ENCODE measurements around the gene ZNF655. TPM values are rescaled to one million over a fixed set of nuclear protein-coding genes. Genes with fewer than 3 reads are reported as not detected.

ZNF655 gene
- total RNA-seq, 2 donors from 2014 or later, result 69.9 to 71.7 TPM

DNA sequence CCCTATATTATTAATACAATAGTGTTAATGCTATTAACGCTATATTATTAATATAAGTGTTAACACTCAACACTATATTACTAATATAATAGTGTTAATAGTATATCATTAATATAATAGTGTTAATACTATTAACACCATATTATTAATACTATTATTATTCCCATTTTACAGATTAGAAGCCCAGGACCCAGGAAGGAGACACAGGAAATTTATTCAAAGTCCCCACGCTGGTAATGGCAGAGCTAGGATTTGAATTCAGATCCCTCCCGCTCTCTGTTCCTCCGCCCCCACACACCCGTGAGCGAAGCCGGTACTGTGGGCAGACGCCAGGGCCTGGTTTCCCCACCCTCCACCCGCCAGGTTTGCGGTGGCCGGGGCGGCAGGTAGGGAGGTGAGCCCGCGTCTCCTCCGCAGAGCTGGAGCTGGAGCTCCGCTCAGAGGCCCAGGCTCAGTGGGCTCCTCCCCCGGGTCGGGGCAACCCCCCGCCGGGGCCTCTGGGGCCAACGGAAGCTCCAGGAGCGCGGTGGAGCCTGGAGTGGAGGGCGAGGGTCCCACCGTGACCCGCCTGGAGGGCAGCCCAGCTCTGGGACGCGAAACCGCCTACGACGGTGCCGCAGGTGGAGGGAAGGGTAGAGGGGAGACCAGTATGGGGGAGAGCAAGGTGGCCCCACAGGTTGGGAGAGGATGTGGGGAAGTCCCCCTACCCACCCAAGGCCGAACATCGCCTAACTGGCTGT lies 39.5 kb downstream of the ZNF655 start, which contains the start of gene TMEM225B:
Gene TMEM225B (plus strand): TSS at position 506 of the 740 bp plus-strand sequence. CDS start 6,122 bp downstream, outside the sequence.
- intact Hi-C loops (cut with DNase I, micrococcal nuclease), result no loop called here
- ATAC-seq (peak; percentile 38), DNase-seq (no peak)

DNA sequence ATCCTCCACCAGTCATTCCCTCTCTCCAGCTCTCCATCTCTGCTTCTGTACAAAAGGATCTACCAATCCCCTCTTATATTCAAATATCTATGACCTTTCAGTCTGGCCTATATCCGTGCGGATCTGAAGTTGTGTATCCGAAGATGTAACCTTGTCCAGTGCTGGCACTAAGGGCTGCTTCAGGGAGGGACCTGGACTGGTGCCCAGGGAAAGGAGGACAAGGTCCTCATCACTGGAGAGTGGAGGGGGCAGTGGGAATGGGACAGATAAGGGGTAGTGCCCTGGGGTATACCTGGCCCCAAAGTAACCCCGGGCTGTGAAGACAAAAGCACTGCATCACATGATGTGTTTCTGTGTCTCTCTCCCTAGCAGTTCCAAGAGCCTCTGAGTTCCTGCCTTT lies 41.4 kb downstream of the ZNF655 start:
- no peak for DNase-seq

DNA sequence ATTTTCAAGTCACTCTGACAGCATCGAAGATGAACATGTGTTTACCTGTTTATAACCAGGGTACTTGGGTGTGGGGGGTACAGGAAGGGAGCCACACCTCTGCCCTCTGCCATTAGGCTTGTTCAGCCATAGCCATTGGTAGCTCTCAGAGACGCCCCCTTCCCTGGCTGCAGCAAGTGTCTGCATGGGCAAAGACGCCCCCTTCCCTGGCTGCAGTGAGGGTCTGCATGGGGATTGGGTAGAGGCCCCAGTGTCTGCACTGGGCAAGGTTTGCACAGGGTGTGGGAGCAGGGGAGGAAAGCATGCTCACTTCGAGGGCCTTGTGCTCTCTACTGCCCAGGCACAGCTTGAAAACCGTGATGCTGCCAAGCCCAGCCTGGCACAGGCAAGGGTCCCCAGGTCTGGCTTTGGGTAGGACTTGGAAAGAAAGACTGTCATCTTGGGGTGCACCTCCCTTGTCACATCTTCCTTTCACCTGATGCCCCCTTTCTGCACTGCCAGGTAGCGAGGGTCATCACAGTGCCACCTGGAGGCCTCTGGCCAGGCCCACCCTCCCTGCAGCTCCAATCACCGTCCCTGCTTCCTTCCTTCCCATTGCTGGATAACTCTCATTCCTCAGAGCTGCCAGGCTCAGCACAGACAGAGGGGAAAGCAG lies 43.3 kb downstream of the ZNF655 start:
- no peak for ATAC-seq
- intact Hi-C loops (cut with DNase I, micrococcal nuclease), result no loop called here

More for the DNA sequence above, 41.4 kb downstream of the ZNF655 start:
- no peak for ATAC-seq
- intact Hi-C loops (cut with DNase I, micrococcal nuclease), result no loop called here

DNA sequence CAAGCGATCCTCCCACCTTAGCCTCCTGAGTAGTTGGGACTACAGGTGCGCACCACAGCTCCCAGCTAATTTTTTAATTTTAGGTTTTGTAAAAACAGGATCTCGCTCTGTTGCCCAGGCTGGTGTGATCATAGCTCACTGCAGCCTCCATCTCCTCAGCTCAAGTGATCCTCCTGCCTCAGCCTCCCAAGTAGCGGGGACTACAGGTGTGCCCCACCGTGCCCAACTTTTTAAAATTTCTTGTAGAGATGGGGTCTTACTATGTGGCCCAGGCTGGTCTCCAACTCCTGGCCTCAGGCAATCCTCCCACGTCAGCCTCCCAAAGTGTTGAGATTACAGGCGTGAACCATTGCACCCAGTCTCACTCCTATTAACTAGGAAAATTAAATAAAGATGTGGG lies 47.1 kb downstream of the ZNF655 start:
- ATAC-seq, result no peak
- no peak for DNase-seq
- intact Hi-C loops (cut with DNase I, micrococcal nuclease), result no loop called here

More for the DNA sequence above, 43.3 kb downstream of the ZNF655 start:
- DNase-seq, result no peak

GRCh38 chr7:99606531-99606930 lies 48.1 kb downstream of the ZNF655 start:
- intact Hi-C loops (cut with DNase I, micrococcal nuclease), result no loop called here
- ATAC-seq (no peak), DNase-seq (no peak)

DNA sequence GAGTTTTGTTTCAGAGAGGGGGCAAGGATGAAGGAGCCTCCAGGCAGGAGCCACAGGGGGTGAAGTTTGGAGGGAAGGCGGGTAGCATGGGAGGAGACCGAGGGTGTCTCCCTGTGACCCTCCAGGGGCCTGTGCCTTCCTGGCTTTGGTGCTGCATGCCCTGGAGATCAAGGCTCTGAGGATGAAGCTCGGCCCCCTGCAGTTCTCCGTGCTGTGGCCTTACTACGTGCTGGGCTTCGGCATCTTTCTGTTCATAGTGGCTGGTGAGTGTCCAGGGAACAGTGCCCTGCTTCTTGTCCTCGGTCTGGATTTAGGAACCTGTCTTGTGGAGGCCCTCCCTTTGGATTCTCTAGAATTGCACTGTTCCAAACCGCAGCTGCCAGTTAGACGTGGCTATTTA lies 49.1 kb downstream of the ZNF655 start:
- DNase-seq (no peak), ATAC-seq (no peak)
- intact Hi-C loops (cut with DNase I, micrococcal nuclease), result no loop called here

- DNase-seq (no peak), ATAC-seq (no peak)
- intact Hi-C loops (cut with DNase I, micrococcal nuclease), result no loop called here
Measured at GRCh38 chr7:99614495-99614894, 56.1 kb downstream of the ZNF655 start.

DNA sequence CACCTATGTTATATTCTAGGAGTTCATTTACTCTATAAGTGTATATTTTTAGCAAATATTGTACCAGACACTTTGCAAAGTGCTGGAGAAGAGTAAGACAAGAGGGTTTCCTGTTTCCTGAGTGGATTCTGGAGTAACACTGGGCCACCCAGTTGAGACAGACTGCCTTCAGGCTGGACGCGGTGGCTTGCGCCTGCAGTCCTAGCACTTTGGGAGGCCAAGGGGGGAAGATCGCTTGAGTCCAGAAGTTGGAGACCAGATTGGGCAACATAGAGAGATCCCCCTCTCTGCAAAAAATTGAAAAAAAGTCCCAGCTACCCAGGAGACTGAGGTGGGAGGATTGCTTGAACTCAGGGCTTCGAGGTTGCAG lies 57.5 kb downstream of the ZNF655 start:
- DNase-seq, result no peak
- no peak for ATAC-seq
- intact Hi-C loops (cut with DNase I, micrococcal nuclease), result no loop called here

GRCh38 chr7:99616359-99617191 lies 58.1 kb downstream of the ZNF655 start, which contains the start of gene ZSCAN25:
Gene ZSCAN25, plus strand, starts transcription at chr7:99616946. Its CDS starts 2,661 bp downstream, at chr7:99619607.
- intact Hi-C loops (cut with DNase I, micrococcal nuclease), result no loop called here
- ATAC-seq (peak; percentile 96), DNase-seq (peak; percentile 91)

GRCh38 chr7:99617192-99617781 lies 58.8 kb downstream of the ZNF655 start:
- no peak for ATAC-seq
- intact Hi-C loops (cut with DNase I, micrococcal nuclease), result no loop called here
- DNase-seq, result no peak

DNA sequence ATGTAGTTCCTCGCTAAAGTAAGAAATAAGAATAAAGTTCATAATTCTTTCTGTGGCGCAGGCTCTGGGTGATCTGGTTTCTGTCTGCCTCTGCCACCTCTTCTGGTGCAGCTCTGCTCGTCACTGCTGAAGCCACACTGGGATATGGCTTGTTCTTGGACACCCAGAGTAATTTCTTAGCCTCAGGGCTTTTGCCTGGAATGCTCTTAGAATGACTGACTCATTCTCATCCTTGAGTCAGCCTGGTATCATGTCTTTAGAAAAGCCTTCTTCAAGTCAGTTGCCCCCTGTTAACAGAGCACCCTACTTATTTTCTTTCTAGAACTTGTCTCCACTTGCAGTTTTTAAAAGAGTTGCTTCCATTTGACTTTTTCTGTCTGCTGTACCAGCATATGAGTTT lies 60.3 kb downstream of the ZNF655 start:
- DNase-seq, result no peak
- intact Hi-C loops (cut with DNase I, micrococcal nuclease), result no loop called here
- no peak for ATAC-seq

DNA sequence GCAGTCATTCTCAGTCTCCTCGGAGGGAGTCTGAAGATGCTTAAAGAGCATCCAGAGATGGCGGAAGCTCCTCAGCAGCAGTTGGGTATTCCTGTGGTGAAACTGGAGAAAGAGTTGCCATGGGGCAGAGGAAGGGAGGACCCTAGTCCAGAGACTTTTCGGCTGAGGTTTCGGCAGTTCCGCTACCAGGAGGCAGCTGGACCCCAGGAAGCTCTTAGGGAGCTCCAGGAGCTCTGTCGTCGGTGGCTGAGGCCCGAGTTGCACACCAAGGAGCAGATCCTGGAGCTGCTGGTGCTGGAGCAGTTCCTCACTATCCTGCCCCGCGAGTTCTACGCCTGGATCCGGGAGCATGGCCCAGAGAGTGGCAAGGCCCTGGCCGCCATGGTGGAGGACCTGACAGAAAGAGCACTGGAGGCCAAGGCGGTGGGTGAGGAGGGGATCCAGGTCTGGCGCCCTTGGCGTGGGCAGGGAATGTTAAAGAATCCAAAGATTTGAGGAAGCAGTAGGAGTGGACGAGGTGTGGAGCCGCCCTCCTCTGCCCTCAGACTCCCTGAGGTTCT lies 61.2 kb downstream of the ZNF655 start:
- intact Hi-C loops (cut with DNase I, micrococcal nuclease), result no loop called here
- DNase-seq, result no peak
- no peak for ATAC-seq

DNA sequence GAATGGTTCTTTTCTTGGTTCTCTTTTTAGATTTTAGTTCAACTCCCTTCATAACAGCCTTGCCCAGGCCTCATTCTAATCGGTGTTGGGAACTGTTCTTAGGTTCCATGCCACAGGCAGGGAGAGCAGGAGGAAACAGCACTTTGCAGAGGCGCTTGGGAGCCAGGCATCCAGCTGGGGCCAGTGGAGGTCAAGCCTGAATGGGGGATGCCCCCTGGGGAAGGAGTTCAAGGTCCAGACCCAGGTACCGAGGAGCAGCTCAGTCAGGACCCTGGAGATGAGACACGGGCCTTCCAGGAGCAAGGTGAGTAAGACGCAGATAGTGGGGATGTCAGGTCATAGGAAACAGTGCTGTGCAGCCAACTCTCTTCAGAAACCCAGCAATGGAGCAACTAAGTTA lies 62.8 kb downstream of the ZNF655 start:
- intact Hi-C loops (cut with DNase I, micrococcal nuclease), result no loop called here
- ATAC-seq (no peak), DNase-seq (no peak)

DNA sequence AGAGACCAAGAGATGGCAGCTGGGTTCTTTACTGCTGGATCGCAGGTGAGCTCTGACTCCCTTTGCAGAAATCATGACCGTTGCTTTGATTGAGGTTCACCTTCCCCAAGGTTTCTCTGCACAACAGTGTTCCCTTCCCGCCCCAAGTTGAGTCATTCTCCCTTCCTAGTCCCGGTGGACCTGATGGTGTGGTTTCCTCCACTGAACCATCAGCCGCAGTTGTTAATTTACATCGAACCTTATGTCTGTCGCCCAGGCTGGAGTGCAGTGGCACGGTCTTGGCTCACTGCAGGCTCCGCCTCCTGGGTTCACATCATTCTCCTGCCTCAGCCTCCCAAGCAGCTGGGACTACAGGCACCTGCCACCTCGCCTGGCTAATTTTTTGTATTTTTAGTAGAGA lies 64.2 kb downstream of the ZNF655 start:
- DNase-seq (no peak), ATAC-seq (no peak)
- intact Hi-C loops (cut with DNase I, micrococcal nuclease), result no loop called here

DNA sequence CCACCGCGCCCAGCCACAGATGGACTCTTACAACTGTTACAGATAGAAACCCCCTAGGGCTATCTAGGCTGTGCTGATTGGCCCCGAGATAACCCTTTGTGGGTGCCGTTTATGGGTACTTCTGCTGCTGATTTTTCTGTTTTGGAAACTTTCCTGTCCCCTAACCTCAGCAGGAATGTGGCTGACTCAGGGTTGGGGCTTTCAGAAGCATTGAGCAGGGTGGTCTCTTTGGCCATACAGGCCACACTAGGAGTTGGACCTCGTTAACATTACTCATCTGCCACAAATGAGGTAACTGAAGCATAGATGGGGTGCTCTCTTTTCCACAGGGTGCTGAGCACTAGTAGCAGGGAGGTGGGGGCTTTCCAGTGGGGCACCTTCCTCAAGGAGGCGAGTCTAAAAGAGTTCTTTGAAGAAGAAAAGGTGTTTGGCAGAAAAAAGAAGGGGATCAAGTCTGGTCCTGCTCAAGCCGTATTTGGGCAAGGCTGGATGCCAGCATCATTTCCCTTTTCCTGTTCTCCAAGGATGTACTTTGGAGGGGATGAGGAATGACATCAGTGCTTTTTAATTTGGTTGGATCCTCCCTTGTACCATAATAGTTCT lies 64.8 kb downstream of the ZNF655 start:
- ATAC-seq, result no peak
- no peak for DNase-seq
- intact Hi-C loops (cut with DNase I, micrococcal nuclease), result no loop called here

DNA sequence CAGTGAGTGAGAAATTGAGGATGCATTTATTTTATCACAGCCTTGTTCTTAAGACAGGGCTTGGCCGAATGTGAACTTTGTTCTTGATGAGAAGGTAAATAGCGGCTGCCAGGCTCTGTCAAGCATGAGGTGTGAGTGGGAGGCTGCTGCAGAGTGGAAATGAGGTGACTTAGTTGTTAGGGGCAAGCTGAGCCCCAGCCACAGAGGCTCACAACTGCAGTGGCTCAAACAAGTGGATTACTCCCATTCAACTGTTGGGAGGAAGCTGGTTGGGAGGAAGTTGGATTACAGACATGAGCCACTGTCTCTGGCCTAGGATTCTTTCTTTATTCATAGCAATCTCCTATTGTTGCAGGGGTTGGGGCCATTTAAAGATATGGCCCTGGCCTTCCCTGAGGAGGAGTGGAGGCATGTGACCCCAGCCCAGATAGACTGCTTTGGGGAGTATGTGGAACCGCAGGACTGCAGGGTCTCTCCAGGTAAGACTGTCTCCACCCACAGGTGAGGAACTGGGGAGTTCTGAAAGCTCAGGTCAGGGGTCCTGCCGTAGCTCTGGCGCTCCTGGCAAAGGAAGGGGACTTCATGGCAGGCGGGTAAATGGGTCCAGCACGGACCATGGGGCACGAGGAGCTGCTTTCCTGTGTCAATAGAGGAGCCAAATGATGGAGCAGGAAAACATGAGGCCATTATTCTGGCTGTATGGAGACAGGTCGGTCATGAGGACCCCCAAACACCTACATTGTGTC lies 65.4 kb downstream of the ZNF655 start:
- peak; percentile 22 for ATAC-seq
- intact Hi-C loops (cut with DNase I, micrococcal nuclease), result no loop called here
- no peak for DNase-seq

DNA sequence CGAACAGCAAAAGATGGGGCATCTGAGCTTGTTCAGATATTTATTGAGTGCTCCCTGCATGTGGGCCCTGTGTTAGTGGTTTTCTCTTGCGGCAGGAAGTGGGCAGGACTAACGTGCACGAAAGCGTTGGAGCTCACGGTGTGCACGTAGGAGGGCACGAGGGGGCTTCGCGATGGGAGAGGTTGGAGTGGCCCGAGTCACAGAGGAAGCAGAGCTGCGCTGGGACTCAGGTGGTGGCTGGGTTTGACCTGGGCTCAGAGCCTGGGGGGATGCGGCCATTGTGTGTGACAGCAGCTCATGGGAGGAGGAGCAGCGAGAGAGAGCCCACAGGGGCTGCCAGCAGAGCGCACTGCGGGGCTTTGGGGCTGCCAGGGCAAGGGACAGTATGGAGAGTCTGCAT lies 66.0 kb downstream of the ZNF655 start:
- DNase-seq, result peak in 1 of 2 donors; percentile 24
- peak; percentile 20 for ATAC-seq
- intact Hi-C loops (cut with DNase I, micrococcal nuclease), result no loop called here

- ATAC-seq, result no peak
- DNase-seq, result no peak
- intact Hi-C loops (cut with DNase I, micrococcal nuclease), result no loop called here
Measured at GRCh38 chr7:99625321-99625720, 66.9 kb downstream of the ZNF655 start.
